ENCODE data around the gene SYNJ2.

SYNJ2 gene

DNA sequence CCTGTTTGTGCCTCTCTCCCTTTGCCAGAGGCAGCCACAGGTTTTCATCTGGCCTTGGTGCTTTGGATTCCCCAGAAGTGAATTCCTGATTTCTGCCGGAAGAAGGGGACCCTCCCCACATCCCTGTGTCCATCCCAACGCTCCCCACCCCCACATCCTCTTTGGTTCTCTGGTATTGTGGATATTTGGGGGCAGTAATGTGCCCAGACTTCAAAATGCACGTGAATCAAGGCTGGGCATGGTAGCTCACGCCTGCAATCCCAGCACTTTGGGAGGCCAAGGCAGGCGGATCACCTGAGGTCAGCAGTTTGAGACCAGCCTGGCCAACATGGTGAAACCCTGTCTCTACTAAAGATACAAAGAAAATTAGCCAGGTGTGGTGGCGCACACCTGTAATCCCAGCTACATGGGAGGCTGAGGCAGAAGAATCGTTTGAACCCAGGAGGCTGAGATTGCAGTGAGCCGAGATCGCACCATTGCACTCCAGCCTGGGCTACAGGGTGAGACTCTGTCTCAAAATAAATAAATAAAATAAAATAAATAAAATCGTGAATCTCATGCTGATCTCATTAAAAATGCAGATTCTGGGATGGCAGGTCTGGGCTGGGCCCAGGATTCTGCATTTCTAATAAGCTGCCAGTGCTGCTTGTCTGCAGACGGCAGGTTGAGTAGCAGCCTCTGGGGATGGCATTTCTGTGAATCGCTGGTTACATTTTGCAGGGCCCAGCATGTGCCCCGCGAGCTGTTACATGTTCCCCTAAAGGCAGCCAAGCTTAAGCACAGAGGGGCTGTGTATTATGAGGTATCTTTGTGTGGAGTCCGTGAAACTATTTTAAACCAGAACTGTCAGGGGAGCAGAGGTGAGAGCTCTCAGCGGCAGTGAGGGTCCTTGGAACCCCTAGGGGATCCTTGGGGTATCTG, 49.0 kb downstream of the SYNJ2 start:
- DNase-seq: no peak

DNA sequence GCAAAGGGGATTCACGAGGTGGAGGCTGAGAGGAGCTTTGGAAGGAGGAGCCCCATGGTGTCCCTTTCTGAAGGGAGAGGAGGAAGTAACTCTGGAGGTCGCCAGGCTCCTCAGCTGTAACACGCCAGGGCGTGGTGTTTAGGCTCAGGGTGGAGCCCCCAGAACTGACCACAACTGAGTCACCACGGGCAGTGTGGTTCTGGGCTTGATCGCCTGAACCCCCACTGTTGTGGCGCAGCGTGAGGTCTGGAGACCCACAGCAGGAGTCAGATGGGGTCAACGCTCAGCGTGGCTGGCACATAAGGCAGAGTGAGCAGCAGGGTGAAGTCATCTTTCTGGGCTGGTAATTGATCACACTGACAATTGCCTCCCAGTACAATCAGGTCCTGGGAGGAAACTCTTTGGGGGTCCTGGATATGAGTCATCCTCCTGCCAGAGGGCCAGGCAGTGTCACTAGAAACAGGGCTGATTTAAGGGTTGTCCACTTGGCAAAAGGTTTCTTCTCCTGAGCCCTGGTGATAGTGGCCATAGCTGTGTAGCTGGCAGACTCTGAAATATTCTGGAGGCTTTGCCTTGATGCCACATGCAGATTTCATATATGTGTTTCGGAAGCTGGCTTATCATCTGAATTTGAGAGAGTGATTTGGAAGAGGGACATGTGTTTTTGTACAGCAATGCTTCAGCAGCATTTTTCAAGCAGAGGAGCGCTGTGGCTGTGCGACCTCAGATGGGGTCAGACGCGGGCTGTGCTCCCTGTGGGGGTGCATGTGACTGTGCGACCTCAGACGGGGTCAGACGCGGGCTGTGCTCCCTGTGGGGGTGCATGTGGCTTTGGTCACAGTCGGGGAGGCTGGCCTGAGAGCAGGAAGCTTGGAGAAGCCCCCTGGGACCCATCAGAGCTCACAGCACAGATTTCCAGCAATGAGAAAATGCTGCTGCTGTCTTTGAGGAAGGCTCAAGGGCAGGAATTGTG, 50.0 kb downstream of the SYNJ2 start:
- peak; percentile 43 for DNase-seq

DNA sequence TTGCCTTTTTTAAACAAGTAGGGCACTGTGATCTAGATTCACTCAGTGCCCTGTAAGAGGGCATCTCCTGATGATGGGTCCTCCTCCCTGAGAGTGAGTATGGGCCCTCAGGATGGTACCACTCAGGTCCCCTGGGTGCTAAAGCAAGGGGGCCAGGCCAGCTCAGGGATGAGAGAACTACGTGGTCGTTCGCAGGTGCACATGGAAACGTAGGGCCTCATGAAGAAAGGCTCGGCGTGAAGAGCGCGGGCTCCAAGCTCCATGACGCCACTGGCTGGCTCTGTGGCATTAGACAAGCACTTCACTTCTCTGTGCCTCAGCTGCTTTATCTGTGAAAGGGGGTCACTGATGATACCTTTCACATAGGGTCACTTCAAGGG, 50.7 kb downstream of the SYNJ2 start:
- no peak for DNase-seq

DNA sequence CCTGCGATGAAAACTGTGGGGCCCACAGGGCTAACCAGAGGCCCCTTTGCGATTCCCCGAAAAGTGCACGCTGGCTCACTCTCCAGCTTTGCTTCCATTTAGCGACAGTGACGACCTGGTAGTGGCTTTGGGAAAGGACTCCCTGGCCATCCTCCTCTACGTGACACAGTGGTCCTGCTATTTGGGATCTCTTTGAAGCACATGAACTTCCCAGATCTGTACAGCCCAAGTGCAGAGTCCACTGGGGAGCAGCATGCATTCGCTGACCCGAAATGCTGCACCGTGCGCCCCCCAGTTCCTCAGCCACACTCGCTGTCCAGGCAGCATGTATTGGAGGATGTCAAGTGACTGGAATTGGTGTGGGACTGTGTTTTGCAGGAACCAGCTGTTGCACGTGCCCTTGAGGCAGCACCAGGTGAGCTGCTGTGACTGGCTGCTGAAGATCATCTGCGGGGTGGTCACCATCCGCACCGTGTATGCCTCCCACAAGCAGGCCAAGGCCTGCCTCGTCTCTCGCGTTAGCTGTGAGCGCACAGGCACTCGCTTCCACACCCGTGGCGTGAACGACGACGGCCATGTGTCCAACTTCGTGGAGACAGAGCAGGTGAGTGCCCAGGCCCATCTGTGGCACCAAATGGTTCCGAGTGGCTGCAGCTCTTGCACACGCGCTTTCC, 51.6 kb downstream of the SYNJ2 start:
- no peak for DNase-seq

DNA sequence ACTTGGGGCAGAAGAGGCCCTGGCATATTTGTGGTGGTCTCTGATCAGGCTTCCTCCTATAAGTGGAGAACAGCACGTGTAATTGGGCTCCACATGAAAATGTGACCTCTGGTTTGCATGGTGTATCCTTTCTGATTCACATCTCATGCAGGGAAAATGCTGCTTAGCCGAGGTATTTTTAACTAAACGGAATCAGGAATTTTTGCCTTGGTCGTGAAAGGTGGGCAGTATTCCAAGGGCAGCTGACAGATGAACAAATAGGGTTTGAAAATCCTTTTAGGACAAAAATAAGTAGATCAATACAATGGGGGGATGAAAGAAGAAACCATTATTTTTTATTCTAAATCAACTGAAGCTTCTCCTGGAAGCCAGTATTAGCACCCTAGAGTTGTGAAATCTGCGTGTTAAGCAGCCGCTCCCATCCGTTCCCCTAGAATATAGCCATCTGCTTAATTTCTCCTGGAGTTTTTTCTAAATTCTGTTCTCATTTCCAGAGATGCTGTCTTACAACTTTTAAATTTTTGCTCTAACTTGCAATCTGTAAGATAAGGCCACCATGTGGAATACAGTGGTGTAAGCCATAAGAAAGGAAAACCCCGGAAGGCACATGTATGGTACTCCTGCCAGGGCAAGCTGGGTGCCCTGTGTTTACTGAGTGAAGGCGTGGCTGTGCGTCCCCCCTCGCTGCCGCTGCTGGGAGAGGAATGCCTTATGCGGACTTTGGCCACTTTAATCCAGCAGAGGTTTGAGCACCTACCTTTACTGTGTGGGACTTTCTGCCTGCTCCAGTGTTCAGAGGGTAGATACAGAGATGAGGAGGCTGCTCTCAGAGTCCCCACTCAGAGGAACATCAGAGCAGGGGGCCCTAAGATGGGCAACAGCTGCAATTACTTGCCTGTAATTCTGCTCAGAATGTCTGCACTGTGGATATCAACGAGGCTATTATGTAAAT, 52.4 kb downstream of the SYNJ2 start:
- no peak for DNase-seq

DNA sequence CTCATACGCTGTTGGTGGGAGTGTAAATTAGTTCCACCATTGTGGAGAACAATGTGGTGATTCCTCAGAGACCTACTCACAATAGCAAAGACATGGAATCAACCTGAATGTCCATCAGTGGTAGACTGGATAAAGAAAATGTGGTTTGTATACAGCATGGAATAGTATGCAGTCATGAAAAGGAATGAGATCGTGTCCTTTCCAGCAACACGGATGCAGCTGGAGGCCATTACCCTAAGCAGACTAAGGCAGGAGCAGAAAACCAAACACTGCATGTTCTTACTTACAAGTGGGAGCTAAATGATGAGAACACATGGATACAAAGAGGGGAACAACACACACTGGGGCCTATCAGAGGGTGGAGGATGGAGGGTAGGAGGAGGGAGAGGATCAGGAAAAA, 54.6 kb downstream of the SYNJ2 start:
- DNase-seq: no peak

DNA sequence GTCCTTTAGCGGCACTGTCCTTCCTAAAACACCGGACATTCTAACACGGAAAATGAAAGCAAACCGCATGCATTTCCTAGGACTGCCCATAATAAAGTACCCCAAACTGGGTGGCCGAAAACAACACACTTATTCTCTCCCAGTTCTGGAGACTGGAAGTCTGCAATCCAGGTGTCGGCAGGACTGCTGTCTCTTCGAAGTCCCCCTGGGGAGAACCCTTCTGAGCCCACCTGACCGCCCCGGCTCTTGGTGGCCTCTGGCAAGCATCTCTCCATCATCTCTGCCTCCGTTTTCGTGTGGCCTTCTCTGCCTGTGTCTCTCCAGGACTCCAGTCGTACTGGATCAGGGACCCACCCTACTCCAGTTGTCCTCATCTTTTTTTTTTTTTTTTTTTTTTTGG, 55.4 kb downstream of the SYNJ2 start:
- no peak for DNase-seq

DNA sequence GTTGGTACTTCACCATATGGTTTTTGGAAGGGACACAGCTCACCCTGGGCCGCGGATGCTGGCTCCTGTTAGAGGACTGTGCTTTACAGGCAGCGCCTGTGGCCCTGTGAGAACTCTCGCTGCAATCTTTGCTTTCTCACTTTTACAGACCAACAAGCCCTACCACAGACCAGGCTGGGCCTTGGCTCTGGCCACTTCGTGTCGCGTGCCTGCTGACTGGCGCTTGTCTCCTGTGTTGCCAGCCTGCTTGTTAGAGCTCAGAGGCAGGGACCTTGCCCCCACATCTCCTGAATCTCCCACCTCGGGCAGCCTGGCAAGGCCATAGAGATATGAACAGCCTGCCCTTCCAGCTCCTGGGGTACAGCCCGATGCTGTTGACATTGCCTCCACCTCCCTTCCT, 56.1 kb downstream of the SYNJ2 start:
- no peak for DNase-seq

DNA sequence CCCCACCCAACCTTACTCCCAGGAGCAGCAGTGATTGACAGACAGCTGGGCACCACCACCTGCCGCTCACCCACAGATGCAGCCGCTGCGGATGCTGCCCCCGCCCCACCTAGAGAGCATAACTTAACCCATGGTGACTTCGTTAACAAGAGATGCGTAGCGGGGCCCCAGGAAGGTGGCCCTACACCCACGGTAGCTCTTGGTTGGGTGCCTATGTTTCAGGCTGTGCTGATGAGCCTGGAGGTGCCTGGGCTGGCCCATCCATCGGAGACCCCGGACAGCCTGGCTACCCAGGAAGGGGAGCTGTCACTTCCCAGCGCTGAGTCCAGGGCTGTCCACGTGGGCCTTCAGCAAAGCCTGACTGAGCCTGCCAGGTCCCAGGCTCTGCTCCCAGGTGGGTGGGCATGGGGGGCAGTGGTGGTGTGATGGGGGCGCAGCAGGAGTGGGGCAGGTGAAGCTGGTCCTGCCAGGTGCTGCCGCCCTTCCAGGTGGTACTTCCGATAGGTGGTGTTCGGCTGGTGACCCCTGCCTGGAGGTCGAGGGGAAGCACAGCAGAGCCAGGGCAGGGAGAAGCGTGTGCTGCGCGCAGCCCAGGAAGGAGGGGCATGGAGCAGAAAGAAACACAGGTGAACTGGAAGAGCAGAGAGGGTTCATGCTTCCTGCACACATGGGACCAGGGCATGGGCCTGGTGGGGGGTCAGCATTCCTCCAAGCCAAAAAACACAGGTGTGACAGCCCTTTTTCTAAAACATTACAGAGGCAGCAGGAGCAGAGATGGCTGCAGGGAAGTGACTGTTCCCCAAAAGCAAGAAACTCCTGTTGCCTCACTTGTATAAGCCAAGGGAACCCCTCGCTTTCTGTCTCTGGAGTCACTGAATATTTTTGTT, 56.9 kb downstream of the SYNJ2 start:
- DNase-seq: no peak

DNA sequence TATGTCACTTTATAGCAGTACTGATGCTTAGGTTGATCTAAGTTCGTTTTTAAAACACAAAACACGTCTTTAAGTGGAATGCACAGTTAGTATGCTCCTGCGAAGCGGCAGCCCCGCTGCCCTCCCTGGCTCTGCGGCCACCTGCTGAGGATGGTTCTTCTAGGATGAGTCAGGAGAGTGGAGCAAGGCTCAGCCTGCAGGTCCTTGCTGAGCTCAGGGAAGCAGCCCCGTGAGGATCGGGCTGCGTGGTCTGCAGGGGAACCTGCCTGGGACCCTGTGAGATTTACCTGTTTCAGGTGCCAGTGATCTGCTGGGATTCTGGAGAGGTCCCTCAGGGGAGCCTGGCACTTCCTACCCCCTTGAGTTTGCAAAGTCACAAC, 57.5 kb downstream of the SYNJ2 start:
- no peak for DNase-seq

DNA sequence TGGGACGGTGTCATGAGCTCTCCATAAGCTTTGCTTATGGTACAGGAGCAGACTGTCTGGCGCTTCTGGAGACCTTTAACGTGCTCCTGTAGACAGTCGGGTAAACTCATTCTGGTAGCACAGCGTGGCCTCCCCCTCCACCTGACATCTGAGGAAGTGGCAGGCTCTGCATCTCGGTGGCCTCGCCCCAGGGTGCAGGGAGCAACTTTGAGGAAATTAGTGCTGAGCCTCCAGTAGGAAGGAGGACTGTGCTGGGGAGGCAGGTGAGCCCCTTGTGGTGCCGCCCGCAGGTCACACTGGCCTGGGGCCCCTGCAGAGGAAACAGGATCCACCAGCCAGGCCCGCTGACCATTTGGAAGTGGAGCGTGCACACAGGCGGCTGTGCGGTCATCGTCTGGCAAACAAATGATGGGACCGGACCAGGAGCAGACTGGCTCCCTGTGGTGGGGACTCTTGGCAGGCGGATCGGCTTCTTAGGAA, 57.9 kb downstream of the SYNJ2 start:
- DNase-seq: no peak

DNA sequence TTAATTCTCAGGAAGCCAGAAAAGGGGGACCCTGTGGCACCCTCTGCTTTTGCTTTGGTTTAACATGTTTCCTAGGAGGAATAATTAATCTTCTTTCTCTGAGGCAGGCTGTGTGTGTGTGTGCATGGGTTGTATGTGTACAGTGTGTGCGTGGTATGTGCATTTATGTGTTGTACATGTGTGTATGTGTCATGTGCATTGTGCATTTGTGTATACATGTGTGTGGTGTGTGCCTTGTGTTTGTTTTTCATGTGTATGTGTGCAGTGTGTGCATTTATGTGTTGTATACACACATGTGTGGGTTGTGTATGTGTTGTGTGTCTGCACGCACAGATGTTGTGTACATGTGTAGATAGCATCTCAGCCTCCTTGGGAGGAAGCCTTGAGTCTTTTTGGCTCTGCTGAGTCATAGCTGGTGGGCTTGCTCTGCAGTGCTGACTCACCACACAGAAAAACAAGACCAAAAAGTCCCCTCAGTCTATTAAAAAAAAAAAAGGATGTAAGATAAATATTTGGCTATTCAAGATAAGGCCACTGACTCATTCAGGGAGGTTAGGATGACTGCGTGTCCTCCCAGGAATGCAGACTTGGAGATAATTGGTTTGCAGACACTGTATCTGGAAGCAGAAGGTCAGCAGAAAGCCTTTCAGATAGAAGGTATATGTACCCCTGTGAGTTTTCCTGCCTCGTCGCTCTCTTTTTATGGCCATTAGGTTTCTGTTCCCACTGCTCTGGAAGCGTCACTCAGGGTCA, 58.6 kb downstream of the SYNJ2 start:
- DNase-seq: peak; percentile 47

DNA sequence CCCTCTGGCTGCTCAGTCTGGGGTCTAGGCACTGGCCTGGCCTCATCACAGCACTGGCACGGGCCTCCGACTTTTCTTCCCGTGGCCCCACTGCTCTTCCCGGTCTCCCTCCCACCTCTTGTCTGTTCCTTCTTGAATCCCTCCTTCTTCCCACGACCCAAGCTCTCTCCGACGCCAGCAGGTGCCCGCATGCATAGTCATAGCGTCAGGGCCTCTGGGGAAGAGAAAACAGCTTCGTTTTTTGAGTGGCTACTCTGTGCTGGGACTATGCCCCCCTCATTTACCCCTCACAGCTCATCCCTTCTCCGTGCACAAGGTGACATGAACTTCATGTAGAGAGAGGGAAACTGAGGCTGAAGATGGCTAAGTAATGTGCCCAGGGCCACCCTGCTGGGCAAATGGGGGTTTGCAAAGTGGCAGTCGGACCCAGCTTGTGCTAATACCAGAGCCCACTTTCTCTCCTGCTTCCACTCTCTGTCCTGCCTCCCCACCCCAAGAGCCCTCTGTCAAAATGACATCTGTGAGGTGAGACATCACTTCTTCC, 59.2 kb downstream of the SYNJ2 start:
- DNase-seq: no peak

DNA sequence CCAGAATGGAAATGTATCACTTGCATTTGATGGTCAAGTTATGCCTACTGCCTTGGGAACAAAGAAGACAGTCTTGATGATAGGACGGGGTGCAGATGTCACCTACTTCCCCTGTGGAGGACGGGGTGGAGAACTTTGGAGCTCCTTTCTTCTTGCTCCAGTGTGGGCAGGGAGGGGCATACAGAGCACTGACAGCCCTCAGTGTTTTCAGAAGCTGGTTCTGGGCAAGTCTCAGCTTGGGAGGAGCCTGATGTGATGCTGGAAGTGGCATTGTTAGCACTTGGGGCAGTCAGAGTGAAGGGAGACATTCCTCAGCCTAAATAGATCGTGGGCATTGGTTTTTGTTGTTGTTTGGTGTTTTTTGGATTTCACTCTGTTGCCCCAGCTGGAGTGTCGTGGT, 59.7 kb downstream of the SYNJ2 start:
- no peak for DNase-seq

DNA sequence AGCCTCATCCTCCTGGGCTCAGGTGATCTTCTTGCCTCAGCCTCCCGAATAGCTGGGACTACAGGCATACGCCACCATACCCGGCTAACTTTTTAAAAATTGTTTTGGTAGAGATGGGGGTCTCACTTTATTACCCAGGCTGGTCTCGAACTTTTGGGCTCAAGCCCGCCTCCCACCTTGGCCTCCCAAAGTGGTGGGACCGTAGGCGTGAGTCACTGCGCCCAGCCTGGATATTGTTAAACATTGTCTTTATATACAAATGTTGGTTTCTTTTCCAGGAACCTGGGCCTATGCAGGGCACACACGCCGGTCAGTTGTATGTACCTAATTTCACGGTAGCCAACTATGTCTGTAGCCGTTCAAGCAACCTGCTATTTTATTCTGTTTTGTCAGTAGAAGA, 60.1 kb downstream of the SYNJ2 start:
- no peak for DNase-seq

DNA sequence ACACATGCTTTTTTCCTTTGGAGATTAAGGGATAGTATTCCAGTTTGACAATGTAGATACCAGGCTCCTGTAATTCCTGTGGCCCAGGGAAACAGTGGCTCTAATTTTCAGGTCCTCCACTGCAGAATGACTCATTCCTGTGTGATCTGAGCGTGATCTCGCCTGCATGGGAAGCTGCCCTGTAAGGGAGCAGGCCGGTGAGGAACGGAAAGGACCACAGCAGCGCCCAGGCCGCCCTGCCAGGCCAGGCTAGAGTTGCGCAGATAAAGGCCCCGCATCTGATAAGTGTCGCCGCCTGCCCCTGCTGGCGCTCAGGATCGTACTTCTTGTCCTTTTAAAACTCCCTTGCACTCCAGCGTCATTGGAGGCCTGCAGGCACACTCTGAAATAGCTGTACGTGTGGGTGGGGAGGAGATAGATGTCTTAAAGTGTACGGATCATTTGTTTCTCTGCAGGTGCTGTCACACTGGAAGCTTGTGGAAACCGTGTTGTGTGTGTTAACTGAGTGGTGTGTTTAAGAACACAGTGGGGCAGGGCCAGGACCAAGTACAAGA, 60.7 kb downstream of the SYNJ2 start:
- DNase-seq: no peak

DNA sequence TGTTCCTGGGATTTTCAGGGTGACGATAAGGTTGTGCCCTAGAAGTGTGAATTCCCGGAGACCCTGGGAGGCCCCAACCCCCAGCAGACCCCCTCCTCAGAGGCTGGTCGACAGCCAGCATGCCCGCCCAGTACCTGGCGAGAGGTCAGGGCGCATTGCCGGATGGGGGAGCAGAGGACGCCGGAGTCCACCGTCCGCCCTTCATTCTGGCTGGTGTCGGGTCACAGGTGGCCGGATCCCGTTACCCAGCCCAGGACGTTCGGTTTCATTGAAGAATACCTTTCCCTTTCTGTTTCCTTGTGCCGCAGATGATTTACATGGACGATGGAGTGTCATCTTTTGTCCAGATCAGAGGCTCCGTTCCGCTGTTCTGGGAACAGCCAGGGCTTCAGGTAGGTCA, 61.3 kb downstream of the SYNJ2 start:
- no peak for DNase-seq

DNA sequence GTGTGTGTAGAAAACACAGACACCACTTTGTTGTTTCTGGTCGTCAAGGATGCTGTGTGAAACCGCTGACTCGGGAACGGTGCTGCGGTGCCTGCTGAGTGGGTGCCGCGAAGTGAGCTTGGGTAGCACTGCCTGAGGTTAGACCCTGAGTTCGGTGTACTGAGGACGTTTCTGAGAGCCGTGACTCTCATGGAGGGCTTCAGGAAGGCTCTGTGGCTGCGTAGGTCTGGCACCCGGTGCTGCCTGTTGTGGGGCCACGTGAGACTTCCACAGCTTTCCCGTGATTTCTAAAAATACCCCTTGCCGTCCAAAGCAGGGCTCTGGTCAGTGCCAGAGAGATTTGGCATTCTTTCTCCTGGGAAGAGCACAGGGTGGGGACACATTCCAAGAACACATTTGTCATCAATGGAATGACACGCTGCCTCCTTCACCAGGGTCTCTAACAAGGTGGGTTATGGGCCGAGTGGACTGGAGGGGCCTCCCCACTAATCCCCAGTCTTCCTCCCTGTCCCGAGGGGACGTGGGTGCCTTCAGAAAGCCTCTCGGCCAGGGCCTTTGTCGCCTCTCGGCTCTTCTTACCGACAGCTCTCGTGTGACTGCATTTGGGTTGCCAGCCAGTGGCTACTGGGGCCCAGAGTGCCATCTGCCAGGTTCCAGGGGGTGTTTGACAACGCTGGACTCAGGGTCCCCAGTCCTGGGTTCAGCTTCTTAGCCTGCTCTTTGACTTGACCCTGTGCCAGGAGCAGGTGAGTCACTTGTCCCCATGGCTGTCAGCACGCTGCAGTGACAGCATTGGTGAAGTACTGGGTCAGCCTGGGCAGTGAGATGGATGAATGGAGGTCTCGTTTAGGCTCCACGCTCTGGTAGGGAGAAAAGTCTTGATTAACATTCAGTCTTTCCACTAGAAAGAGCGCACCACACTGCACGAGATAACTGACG, 62.2 kb downstream of the SYNJ2 start:
- no peak for DNase-seq

Data from activated naive CD4-positive, alpha-beta T cell treated with Interleukin-2 at 50 U/mL for 16 hours (primary cell).